GM19025 (cell line): ENCODE results near the gene BST1.

Experiments used
- ATAC-seq: cut with Tn5 transposase; IDR thresholded peaks from one replicate; pipeline ENCODE4 v1.9.1; 2021; ENCODE audit warnings: mild to moderate bottlenecking, low read depth, moderate library complexity; ENCODE audit not compliant: unreplicated experiment

BST1 gene, protein sequence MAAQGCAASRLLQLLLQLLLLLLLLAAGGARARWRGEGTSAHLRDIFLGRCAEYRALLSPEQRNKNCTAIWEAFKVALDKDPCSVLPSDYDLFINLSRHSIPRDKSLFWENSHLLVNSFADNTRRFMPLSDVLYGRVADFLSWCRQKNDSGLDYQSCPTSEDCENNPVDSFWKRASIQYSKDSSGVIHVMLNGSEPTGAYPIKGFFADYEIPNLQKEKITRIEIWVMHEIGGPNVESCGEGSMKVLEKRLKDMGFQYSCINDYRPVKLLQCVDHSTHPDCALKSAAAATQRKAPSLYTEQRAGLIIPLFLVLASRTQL

DNA sequence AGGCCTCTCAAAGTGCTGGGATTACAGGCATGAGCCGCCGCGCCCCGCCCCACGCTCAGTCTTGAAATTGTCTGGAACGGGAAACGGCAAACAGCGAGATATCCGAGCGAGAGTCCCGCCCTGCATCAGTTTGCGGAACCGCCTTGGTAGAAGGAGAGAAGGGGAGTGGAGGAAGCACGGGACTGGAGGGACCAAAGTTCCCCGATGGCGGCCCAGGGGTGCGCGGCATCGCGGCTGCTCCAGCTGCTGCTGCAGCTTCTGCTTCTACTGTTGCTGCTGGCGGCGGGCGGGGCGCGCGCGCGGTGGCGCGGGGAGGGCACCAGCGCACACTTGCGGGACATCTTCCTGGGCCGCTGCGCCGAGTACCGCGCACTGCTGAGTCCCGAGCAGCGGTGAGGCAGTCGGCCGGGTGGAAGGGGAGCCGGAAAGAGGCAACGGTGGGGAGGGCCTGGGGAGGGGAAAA lies at the start of gene BST1:
TSS of gene BST1 (plus strand) at position 125 of the 463 bp plus-strand sequence. CDS start at position 205, 80 bp downstream.
- peak; percentile 72 for ATAC-seq

DNA sequence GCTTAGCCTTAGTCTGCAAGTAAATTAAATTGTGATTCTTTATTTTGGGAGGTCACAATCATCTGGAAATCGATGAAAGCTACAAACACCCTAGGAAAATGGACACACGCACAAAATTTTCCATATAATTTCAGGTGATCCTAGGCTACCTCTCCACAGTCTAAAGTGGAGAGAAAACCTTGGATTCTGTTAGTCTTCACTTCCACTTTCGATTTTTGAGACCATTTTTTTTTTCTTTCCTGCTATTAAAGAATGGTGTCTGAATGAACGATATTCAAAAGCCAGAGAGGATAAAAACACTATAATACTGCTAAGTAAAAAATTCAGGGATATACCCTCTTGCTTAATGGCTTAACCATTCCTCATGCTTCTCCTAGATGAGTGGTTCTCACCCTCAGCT lies 49.4 kb upstream of the BST1 start:
- no peak for ATAC-seq

DNA sequence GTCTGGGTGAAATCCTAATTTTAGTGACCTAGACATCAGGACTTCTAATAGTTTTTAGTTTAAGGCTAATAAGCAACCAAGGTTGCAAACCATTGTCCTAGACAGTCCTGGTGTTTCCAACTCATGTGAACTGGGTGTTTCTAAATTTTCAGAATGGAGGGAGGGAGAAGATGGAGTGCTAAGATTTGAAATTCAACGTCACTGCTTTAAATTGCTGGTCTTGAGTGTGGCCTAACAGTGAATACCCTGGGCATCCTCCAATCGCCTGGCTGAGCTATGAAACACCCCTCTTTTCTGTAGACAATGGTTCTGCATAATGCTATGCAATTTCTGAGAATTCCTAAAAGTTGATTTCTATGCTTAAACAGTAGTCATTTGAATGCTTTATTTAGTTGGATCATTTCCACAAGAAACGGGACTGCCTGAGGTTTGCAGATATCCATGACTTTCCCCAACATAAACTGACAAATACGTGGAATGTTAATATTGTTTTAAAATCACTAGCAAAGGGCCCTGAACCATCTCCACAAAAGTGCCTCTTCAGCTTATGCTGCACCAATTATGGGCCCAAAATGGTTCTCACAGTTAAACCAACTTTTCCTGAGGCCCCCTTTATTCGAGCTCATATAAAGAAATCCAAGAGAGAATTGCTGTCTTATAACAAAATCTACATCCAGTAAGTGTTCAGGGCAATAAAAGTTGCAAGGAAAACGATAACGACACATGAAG lies 48.8 kb upstream of the BST1 start:
- no peak for ATAC-seq

DNA sequence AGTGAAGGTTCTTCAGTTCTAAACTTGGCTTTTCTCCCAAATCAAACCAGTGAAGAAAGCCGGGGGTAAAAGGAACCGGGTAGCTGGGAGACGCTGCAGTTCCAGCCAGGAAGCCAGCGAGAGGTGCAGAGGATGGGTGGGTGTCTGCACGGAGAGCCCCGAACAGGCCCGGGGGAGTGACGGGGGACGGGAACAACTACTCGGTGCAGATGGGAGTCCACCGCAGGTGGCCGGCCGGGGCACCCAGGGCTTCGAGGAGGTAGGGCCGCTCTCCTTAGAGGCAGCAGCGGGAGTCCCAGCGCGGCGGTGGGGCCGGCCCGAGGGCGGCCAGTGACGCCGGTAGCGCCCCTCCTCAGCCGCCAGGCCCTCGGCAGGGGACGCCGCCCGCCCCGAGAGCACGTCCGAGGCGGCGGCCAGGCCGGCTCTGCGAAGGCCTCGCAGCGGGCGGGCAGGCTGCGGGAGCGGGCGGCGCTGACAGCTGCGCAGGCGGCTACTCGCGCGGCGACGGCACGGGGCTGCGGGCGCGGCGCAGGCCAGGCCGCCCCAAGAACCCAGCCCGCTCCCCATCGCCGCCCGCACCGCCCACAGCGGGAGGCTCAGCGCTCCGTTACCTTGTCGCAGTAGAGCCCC lies 48.2 kb upstream of the BST1 start:
- ATAC-seq, result peak; percentile 44

DNA sequence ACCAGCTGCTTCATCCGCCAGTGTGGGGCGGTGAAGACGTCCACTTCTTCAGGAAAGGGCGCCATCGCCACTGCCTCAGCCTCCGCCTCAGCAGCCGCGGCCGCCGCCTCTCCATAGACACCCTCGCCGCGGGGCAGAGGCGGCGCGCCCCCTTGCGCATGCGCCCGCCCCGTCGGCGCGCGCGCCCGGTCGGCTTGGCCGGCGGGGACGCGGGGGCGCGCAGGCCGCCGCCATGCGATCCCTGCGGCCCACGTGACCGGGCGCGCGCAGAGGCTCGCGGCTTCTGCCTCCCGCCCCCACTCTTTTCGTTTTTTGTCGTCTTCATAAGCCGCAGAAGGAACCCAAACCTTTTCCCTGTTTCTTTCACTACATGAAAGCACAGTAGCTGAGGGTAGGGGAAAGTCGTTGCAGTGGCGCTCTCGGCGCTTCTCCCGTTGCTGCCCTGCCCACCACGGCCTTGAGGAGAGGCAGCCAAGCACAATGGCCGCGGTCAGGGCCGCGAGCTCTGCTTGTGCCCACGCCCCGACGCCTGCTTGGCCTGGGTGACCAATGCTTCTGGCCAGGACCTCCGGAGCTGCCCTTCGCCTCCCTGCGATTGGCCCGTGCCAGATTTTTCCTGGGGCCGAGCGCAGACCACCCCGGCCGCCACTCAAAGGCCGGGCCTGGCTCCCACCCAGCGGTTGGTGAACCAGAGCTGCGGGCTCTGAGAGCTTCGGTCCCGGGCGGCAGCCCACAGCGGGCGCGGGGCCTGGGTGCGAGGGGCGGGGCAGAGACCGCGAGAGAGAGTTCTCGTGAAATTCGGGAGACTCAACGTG lies 47.4 kb upstream of the BST1 start, which contains the start of gene FBXL5:
TSS of gene FBXL5 (minus strand) at position 135 of the 815 bp plus-strand sequence. CDS start at position 65, 70 bp downstream.
- peak; percentile 73 for ATAC-seq

DNA sequence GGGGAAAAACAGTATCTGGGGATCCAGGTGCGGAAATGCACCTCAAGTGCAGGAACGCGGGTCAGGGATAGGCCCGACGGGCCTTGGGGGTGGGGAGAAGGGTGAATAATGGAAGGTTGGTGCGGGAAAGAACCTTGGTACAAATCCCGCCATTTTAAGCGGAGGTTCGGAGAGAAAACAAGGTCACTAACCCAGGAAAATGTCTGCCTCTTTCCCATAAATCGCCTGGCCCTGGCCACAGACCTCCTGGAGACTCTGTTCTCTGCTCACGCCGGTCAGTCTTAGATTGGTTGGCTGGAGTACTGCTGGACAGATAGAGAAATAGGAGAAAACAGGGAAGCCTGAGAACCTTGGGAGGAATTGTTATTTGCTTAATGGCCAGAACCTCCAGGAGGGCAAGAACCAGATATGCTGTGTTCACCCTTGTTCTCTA lies 46.8 kb upstream of the BST1 start:
- no peak for ATAC-seq

DNA sequence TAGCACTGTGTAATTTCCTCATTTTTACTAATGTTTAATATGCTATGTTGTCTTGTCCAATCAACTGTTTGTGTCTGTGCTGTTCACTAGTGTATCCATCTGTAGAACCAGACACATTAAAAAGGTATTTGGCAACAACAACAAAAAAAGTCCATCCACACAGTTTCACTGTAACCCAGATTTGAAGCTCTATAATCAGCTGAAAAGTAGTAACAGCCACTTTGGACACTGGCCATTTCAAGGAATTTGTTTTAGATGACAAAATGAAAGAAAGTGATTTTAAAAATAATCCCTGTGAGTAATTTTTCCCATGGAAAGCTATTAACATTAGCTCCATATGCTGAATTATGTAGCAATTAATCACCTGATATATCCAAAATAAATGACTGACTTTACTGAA lies 45.5 kb upstream of the BST1 start:
- no peak for ATAC-seq

DNA sequence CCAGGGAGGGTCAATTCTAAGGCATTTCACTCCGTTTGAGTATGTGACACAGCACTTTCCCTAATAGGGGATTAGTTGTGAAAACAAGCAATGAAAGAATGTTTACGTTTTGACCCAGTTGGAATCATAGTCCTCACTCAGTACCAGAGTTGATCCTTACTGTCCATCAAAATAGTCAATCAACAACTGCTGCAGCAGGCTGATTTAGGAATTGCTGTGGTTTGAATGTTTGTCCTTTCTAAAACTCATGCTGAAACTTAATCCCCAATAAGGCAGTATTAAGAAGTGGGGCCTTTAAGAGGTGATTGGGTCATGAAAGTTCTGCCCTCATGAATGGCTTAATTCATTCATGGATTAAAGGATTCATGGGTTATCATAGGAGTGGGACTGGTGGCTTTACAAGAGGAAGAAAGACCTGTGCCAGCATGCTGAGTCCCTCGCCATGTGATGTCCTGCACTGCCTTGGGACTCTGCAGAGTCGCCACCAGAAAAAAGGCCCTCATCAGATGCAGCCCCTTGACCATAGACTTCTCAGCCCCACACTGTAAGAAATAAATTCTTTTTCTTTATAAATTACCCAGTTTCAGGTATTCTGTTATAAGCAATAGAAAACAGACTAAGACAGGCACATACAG lies 44.6 kb upstream of the BST1 start:
- ATAC-seq, result no peak

DNA sequence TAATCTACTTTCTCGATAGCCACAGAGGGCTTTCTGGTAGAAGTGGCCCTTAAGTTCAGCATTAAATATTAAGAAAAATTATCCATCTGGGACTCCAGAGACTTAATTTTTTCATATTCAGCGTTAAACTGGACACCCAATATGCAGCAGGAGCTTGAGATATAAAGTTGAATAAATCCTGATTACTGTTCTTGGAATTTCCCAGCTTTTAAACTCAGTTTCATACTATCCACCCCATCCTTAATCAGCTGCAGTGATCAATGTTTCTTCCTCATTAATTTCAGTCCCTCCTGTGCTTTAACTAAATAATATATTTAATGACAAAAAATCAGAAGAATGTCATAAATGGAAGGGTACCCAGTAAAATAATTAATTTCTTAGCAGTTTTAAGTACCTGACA lies 44.1 kb upstream of the BST1 start:
- ATAC-seq, result no peak

DNA sequence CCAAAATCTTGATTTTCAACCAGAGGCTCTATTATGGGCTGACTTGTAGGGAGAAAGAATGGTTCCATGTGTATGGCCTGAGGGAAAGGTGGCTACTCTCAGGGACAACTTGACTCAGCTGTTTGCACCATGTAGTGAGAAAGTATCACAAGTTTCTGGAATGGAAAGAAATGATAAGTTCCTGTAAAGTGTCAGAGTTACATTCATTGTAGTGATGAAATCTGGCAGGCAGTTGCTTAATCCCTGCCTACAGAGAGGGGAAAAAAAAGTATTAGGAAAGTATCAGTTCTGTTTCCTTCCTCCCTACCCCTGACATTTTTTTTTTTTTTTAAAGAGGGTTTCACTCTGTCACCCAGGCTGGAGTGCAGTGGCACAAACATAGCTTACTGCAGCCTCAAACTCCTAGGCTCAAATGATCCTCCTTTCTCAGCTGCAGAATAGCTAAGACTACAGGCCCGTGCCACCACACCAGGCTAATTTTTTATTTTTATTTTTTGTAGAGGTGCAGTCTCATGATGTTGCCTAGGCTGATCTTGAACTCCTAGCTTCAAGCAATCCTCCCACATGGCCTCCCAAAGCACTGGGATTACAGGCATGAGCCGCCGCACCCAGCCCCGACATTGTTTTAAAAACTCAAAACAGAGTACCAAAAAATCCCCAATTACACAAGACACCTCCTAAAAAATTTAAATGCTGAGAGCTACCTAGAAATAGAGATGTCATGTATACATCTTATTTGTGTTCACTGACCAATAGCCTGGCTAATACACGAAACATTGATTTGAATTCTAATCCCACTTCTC lies 42.9 kb upstream of the BST1 start:
- no peak for ATAC-seq

DNA sequence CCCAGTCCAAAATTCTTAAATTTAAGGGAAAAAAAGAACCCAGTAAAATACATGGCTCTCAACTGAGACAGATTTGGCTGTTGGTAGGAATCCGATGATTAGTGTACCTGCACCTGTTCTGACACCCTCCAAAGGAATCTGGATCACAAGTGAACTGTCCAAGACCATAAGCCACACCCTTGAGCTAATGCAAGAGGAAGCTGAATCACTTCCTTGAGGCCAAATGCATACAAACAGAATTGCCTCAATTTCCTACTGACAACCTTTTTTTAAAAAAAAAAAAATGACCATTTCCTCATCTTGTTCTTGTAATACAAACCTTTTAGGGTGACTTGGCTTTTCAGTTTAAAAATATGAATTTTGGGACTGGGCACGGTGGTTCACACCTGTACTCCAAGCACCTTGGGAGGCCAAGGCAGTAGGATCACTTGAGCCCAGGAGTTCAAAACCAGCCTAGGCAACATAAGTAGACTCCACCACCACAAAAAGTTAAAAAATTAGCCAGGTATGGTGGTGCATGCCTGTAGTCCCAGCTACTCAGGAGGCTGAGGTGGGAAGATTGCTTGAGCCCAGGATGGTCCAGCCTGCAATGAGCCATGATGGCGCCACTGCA lies 37.0 kb upstream of the BST1 start:
- ATAC-seq, result no peak

DNA sequence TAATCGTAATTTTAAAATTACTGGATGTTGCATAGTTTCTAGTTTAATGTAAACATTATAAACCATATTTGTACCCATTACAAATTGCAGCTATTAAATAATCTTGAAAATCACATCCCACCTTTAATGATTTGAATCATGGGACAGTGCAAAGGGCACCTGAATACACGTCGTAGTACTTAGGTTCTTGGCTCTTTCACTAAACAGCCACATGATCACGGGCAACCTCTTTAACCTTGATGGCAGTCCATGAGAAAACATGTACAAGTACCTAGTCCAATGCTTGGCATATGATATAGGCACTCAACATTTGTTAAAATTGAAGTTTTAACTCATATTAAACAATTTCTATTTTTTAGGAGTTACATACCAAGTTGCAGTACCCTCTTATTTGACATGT lies 35.9 kb upstream of the BST1 start:
- no peak for ATAC-seq

DNA sequence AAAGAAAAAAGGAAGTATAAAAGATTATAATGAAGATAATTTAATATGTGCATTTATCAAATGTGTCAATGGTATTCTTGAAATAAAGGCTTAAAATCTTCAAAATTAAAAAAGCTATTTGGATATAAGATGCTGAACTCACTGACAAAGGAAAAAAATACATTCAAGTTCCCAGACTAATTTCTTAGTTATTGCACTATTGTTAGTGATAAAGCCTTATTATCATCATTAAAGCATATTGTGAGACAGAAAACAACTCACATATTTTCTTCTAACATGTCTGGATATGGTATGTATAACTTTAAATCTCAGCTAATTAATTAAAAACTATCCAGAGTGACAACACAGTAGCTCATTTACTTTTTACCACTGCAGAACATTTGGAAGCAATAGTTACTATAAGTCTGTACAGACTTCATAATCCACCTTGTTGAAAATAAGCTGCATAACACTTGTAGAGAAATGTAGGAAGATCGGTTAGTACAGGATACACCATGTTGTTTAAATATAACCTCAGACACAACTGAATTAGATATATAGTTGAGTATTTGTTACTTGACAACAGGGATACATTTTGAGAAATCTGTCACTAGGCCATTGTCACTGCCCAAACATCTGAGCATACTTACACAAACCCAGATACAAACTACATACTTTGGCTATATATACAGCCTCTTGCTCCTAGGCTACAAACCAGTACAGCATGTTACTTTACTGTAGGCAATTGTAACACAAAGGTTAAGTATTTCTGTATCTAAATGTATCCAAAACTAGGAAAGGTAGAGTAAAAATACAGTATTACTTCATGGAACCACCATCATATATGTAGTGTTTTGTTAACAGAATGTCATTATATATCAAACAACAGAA lies 34.1 kb upstream of the BST1 start:
- no peak for ATAC-seq

DNA sequence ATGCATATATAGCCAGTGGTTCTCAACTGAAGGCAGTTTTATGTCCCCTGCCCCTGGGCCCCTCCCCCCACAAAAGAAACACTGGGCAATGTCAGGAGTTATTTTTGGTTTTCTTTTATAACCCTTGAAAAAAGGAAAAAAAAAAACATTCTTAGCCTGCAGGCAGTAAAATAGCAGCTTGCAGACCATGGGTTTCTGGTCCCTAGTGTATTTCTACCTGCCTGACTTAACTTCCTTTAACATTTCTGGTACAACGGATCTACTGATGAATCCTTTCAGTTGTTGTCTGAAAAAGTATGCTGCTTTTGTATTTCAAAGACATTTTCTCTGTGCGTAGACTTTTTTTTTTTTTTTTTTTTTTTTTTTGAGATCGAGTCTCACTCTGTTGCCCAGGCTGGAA lies 32.3 kb upstream of the BST1 start:
- no peak for ATAC-seq

DNA sequence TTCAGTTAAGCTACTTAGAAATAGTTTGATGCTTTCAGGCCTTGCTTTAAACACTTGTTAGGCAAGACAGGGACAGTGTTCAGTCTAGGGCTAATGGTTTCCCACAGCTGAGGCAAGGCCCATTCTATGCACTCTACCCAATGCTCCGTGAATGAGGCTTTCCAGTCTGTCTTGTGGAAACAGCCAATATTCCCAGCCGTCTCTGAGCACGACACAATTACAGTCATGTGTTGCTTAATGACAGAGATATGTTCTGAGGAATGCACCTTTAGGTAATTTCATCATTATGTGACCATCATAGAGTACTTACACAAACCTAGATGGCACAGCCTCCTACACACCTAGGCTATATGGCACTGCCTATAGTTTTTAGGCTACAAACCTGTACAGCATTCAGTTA lies 30.8 kb upstream of the BST1 start:
- ATAC-seq, result no peak

DNA sequence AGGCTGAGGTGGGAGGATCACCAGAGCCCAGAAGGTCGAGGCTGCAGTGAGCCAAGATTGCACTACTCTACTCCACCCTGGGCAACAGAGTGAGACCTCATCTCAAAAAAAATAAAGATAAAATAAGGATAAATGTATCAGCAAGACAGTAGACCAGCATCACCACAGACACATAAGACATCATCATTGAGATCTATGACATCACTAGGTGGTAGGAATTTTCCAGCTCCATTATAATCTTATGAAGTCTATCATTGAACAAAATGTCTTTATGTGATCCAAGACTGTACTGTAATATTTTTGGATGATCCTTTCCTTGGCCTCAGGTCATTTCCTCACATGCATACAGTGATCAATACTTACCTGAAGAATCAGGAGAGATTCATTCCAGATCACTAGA lies 29.5 kb upstream of the BST1 start:
- ATAC-seq, result no peak

DNA sequence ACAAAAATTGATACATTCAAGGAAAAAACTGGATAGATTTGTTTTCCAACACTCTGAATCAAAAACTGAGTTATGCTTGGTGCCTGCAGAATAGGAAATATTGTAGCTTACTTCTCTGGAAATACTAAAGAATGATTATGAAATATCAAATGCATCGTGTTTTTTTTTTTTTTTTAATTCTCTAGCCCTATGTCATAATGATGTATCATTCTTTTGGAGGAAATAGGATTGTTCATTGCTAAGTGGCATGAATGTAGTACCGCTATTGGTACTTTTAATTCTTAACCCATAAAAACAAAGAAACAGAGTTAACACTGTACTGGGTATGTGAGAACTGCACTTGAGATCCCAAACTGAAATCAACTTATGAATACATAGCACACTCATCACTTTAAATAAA lies 28.8 kb upstream of the BST1 start:
- no peak for ATAC-seq

DNA sequence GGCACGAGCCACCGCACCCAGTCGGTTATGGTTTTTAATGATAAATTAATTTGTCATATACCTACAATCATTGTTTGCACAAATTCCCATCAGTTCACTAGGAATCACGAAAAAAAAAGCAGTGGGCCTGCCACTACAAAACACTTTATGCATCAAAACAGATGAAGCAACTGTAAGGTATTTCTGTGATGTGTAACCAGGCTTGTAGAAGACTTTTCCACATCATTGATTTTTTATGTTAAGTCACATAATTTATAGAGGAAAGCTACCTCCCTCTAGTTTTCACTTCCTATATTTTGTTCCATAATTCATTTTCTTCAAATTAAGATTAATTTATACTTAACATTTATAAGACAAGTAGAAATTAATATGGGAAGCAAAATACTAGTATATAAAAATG lies 27.9 kb upstream of the BST1 start:
- no peak for ATAC-seq
